NCI-H69 (cell line): Measurements from ENCODE around the gene TCEAL3.
"Not testable (repeated sequence)": the region's sequence is repeated elsewhere in the genome, so short reads cannot be mapped to it uniquely, and the experiment has no call there.

Experiments
- DNase-seq: peaks from one replicate; lab custom pipeline; 2025; lab: John Stamatoyannopoulos, UW

The TCEAL3 gene

DNA sequence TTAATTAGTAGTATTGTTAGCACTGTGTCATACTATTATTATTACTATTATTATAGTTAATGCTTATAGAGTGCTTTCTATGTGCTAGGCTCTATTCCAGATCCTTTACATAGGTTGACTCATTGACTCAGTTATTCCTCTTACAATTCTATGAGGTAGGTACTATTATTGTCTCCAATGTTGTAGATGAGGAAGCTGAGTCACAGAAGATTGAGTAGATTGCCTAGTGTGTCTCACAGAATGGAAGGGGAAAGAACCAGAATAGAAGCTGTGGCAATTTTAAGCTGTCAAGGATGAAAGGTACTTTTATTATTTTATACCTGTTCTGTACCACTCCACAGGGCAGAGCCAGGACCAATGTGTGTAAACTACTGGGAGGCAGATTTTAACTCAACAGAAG lies 19.1 kb downstream of the TCEAL3 start:
- no peak for DNase-seq

- peak; percentile 71 for DNase-seq
These were observed 20.9 kb downstream of the TCEAL3 start, which contains the start of gene TCEAL1 for GRCh38 chrX:103628386-103629317. Gene TCEAL1 (plus strand): TSS chrX:103628975. CDS start chrX:103629917, 942 bp downstream.

DNA sequence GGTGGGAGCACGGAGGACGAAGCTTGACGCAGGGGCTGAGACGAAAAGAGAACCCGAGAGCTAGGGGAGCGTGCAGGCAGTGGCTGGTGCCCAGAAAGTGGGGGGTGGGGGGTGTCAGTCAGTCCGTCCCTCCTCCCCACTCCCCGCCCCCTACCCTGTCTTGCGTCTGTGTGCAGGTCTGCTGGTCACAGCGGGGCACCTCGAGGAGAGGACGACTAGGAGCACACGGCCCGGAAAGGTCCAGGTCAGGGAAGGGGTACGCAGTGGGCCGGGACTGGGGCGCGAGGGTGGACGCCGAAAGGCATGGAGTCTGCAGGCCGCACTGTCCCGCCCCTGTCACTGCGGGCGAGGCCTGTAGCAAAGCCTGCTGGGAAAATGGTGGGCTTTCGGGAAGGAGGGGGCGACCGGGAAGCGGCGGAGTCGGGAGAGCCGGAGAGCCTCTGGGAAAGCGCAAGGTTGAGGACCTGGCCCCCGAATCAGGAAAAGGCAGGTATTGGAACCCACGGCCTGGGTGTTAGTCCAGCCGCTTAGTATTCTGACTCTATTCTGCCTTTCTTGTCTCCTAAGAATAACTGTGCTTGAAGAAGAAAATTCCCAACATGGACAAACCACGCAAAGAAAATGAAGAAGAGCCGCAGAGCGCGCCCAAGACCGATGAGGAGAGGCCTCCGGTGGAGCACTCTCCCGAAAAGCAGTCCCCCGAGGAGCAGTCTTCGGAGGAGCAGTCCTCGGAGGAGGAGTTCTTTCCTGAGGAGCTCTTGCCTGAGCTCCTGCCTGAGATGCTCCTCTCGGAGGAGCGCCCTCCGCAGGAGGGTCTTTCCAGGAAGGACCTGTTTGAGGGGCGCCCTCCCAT lies 21.8 kb downstream of the TCEAL3 start:
- peak; percentile 80 for DNase-seq

DNA sequence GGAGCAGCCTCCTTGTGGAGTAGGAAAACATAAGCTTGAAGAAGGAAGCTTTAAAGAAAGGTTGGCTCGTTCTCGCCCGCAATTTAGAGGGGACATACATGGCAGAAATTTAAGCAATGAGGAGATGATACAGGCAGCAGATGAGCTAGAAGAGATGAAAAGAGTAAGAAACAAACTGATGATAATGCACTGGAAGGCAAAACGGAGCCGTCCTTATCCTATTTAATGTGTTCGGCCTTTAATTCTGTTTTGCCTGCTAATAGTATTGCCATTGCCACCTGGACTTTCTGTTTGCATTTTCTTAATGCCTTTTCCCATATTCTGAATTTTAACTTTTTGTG lies 22.4 kb downstream of the TCEAL3 start:
- DNase-seq: no peak

DNA sequence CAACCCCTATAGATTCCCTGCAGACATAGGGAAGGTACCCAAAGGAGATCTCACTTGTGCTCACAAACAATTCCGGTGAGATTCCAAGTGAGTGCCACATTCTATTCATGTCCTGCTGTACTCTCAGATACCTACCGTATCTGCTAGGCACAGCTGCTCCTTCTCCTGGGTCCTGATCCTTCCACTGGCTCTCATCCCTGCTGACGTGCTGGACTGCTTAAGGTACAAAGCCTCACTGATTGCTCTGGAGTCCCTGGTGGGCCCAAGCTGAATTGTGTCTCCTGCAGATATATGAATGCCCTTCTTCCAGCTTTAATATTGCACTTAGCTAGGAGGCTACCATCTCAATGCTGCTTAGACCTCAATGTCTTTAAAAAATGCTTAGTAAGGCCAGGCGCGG lies 23.4 kb downstream of the TCEAL3 start:
- DNase-seq: no peak

- no peak for DNase-seq
These were observed 27.7 kb downstream of the TCEAL3 start for GRCh38 chrX:103635436-103635835.

DNA sequence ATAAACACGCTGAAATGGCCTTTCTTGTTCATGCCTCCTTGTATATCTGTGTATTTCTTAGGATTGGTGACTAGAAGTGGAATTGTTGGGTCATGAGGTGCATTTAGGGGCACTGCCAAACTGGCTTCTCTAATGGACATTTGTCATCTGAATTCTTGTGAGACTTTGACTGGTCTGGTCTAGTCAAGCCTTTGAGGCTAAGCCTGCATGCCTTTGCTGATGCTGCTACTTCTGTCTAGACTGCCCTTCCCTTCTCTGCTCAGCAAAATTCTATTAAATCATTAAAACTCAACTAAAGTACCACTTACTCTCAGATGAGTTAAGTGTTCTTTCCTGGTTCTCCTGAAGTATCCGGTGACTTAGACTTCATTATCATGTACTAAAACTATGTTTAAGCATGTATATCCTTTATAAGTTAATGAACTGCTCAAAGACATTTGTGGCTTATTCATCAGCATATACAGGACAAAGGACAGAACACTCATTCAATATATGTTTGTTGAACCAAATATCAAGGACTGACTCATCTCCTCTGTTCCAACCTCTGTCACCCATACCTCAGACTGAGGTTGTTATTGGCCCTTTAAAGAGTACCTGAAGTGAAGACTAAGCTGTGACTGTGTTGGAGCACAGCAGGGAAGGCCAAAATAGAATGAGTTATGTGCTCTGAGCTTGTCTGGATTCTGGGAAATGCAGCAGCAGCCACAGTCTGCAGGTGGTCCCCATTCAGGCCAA lies 30.0 kb downstream of the TCEAL3 start:
- no peak for DNase-seq

DNA sequence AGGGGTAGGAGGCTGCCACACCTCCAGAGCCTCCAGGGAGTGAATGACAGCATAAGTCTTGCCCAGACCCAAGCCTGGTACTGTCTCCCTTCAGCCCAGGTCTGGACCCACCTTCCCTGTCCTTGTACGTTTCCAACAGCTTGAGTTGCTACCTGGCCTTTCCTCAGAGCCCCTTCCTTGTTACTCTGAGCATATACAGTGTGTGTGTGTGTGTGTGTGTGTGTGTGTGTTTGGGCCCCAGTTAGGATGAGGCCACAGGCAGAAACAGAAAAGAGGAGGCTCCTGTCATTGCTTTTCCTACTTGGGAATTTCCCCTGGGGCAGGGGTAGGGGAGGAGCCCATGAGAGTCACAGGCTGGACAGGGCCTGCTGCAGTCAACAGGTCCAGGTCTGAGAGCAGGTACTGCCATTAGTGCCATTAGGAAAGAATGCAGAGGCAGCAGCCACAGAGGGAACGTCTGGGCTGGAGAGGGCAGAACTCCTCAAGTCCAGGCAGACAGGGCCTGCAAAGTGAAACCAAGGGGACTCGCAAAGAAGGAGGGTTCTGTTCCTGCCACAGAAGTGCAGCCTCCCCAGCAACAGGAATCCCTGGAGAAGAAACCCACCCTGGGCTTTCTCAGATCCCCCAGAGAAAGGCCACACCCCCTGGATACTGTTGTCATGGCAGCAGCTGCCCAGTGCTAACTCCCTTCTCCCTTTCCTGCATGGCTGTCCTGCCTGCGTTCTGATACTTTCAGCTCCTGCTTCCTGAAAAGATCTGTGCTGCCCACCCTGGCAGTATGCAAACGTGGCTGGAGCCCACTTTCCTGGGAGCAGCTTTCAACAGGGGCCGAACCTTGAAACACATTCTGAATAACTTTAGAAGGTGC lies 30.9 kb downstream of the TCEAL3 start:
- peak; percentile 31 for DNase-seq

DNA sequence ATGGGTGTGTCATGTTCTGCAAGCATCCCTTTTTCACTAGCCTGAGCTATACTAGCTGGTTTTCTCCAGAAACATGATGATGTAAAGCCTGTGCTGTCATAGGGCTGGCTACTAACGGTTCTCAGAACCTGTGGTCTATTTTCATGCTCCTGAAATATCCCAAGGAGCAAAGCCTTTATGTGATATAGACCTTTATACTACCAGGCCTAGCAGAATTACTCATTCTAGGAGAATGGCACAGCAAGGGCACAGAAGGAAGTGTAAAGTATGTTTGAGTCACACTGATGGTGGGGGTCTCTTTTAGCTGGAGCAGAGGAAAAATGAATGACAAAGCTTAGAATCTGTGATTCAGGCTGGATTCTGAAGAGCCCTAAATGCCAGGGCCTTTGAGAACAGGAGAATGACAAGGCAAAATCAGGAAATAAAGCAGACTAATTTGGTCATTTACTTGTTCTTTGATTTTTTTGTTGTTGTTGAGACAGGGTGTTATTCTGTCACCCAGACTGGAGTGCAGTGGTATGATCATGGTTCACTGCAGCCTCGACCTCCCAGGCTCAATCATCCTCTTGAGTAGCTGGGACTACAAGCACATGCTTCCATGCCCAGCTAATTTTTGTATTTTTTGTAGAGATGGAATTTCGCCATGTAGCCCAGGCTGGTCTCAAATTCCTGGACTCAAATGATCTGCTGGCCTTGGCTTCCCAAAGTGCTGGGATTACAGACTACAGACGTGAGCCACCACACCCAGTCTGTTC lies 32.8 kb downstream of the TCEAL3 start:
- DNase-seq: no peak

GRCh38 chrX:103644125-103644524 lies 36.4 kb downstream of the TCEAL3 start:
- DNase-seq: no peak

DNA sequence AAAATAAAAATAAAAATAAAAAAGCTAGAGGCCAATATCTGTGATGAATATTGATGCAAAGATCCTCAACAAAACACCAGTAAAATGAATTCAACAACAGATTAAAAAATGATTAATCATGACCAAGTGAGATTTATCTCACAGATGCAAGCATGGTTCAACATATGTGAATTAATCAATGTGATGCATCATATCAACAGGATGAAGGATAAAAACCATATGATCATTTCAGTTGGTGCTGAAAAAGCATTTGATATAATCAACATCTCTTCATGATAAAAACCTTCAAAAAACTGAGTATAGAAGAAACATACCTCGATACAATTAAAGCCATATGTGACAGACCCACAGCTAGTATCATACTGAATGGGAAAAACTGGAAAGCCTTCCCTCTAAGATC lies 39.9 kb downstream of the TCEAL3 start:
- no peak for DNase-seq

- DNase-seq: no peak
These were observed 43.5 kb downstream of the TCEAL3 start for GRCh38 chrX:103651151-103651773.

GRCh38 chrX:103655230-103656000 lies 47.7 kb downstream of the TCEAL3 start:
- not testable (repeated sequence) for DNase-seq

- no peak for DNase-seq
These were observed 48.9 kb downstream of the TCEAL3 start for GRCh38 chrX:103656617-103657016.

- DNase-seq: not testable (repeated sequence)
These were observed 49.3 kb downstream of the TCEAL3 start for GRCh38 chrX:103657066-103657465.

GRCh38 chrX:103658681-103659433 lies 51.1 kb downstream of the TCEAL3 start:
- DNase-seq: no peak

GRCh38 chrX:103659460-103659859 lies 51.7 kb downstream of the TCEAL3 start:
- DNase-seq: not testable (repeated sequence)
